Osteocyte (in vitro differentiated cells): ENCODE measurements around the gene ACOX3. TPM values are rescaled to one million over a fixed set of nuclear protein-coding genes. Genes with fewer than 3 reads are reported as not detected.

Experiments used
- DNase-seq: peaks from one replicate; pipeline ENCODE4 v3.0.0; 2021; ENCODE audit warnings: mixed read lengths; ENCODE audit not compliant: unreplicated experiment; ENCODE audit errors: extremely low spot score
- H3K27ac Mint-ChIP-seq: one replicate; pipeline ENCODE4 v1.8.0; 2021; ENCODE audit warnings: mild to moderate bottlenecking, mixed read lengths; ENCODE audit not compliant: unreplicated experiment
- H3K27me3 Mint-ChIP-seq: one replicate; pipeline ENCODE4 v1.8.0; 2021; ENCODE audit warnings: mixed read lengths; ENCODE audit not compliant: unreplicated experiment
- H3K36me3 Mint-ChIP-seq: one replicate; pipeline ENCODE4 v1.8.0; 2021; ENCODE audit warnings: mixed read lengths; ENCODE audit not compliant: unreplicated experiment
- H3K4me1 Mint-ChIP-seq: one replicate; pipeline ENCODE4 v1.8.0; 2021; ENCODE audit warnings: mixed read lengths; ENCODE audit not compliant: unreplicated experiment
- H3K4me3 Mint-ChIP-seq: one replicate; pipeline ENCODE4 v1.8.0; 2021; ENCODE audit warnings: mild to moderate bottlenecking, moderate library complexity, mixed read lengths; ENCODE audit not compliant: unreplicated experiment
- H3K9me3 Mint-ChIP-seq: one replicate; pipeline ENCODE4 v1.8.0; 2021; ENCODE audit warnings: mixed read lengths; ENCODE audit not compliant: unreplicated experiment
- CTCF ChIP-seq: fragments of 200-600 bp; sonication (generic); IDR thresholded peaks from 2 replicates; pipeline ENCODE4 v1.5.0; 2021; ENCODE audit warnings: antibody characterized with exemption, mild to moderate bottlenecking, moderate library complexity
- total RNA-seq: library from RNA; stranded (reverse); gene quantifications from 2 replicates; pipeline ENCODE4 v1.2.1, GENCODE V29; 2021

Gene ACOX3
- total RNA-seq, 1 donor from 2014 or later = 25.2 TPM

GRCh38 chr4:8325291-8325973 lies 115.1 kb downstream of the ACOX3 start:
- peak; percentile 66 for DNase-seq
- H3K9me3 Mint-ChIP-seq = peaks cover 6% of the 10 kb centered on the region
- TF ChIP-seq CTCF = no peak
- H3K4me3 Mint-ChIP-seq = no peak overlapping the region
- no peak overlapping the region for H3K27ac Mint-ChIP-seq
- no peaks in the 10 kb centered on the region for H3K4me1 Mint-ChIP-seq
- peaks cover 3% of the 10 kb centered on the region for H3K27me3 Mint-ChIP-seq
- no peaks in the 10 kb centered on the region for H3K36me3 Mint-ChIP-seq

- no peak for TF ChIP-seq CTCF
- DNase-seq = peak; percentile 71
- H3K4me3 Mint-ChIP-seq = no peak overlapping the region
These were observed 115.8 kb downstream of the ACOX3 start for GRCh38 chr4:8324640-8325239.

GRCh38 chr4:8323947-8324555 lies 116.5 kb downstream of the ACOX3 start:
- Mint-ChIP-seq H3K36me3 (no peaks in the 10 kb centered on the region), H3K27ac (no peak overlapping the region), H3K4me3 (no peak overlapping the region), H3K4me1 (no peaks in the 10 kb centered on the region), H3K27me3 (peaks cover 3% of the 10 kb centered on the region), H3K9me3 (peaks cover 6% of the 10 kb centered on the region)
- TF ChIP-seq CTCF = no peak
- DNase-seq = peak; percentile 64

More at GRCh38 chr4:8324640-8325239, 115.8 kb downstream of the ACOX3 start:
- H3K9me3 Mint-ChIP-seq = peaks cover 6% of the 10 kb centered on the region
- H3K4me1 Mint-ChIP-seq = no peaks in the 10 kb centered on the region
- no peaks in the 10 kb centered on the region for H3K36me3 Mint-ChIP-seq
- H3K27ac Mint-ChIP-seq = no peak overlapping the region
- H3K27me3 Mint-ChIP-seq = peaks cover 3% of the 10 kb centered on the region

- peak; percentile 73 for DNase-seq
- H3K27ac Mint-ChIP-seq = no peak overlapping the region
- peaks cover 6% of the 10 kb centered on the region for H3K9me3 Mint-ChIP-seq
- no peaks in the 10 kb centered on the region for H3K36me3 Mint-ChIP-seq
- no peak overlapping the region for H3K4me3 Mint-ChIP-seq
- TF ChIP-seq CTCF = no peak
- H3K27me3 Mint-ChIP-seq = no peaks in the 10 kb centered on the region
- H3K4me1 Mint-ChIP-seq = no peaks in the 10 kb centered on the region
These were observed 117.5 kb downstream of the ACOX3 start for GRCh38 chr4:8322794-8323704.
